HTERT RPE-1 (cell line): Measurements from ENCODE around the gene SLC5A9.
"Not testable (repeated sequence)": the region's sequence is repeated elsewhere in the genome, so short reads cannot be mapped to it uniquely, and the experiment has no call there.

ENCODE experiments used
- in situ Hi-C: fragments of 300-500 bp; cut with MboI; formaldehyde crosslinking; loops from 4 replicates; pipeline ENCODE4 v1.14.3; 2020; ENCODE audit warnings: low sequenced_read_pairs

Gene SLC5A9

GRCh38 chr1:48213462-48213861 is 9.1 kb upstream of the SLC5A9 start:
- in situ Hi-C loops, result not testable (repeated sequence)

DNA sequence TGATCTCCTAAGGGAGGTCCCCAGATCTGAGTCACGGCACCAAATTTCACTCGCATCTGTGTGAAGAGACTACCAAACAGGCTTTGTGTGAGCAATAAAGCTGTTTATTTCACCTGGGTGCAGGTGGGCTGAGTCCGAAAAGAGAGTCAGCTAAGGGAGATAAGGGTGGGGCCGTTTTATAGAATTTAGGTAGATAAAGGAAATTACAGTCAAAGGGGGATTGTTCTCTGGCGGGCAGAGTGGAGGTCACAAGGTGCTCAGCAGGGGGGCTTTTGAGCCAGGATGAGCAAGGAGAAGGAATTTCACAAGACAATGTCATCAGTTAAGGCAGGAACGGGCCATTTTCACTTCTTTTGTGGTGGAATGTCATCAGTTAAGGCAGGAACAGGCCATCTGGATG is 8.2 kb upstream of the SLC5A9 start:
- in situ Hi-C loops, result not testable (repeated sequence)

- in situ Hi-C loops, result no loop called here
Measured at GRCh38 chr1:48214820-48215219, 7.7 kb upstream of the SLC5A9 start.

DNA sequence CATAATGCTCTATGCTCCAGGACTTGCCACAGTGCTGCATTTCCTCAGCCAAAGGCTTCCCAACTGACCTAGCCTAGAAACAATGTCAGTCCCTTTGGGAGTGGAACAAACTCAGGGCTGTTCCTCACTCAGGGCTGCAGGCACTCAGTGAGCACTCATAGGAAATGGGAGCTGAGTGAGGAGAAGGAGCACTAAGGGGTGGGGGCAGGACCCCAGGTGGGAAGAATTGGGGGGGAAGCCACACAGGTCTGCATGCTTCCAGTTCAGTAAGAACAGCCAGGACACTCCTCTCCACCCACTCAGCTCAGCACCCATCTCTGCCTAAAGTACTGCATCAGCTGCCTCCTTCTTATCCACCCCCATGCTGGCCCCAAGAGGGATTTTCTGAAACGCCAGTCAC is 7.3 kb upstream of the SLC5A9 start:
- in situ Hi-C loops, result no loop called here

DNA sequence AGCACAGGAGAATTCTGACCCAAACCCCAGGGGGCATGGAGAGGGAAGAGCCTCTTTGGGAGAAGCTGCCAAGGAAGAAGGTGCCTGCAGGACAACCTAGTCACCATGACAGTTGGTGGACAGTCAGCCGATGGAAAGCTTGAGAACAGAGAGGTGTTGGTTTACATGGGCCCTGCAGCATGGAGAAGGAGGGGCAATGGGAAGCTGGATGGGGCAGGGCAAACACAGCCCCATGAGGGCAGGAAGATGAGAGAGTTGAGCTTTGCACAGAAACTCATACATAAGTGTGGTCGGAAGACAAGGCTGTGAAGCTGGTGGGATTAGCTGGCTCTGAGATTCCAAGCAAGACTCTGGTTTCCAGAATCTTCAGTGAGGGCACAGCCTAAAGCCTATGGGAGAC is 6.6 kb upstream of the SLC5A9 start:
- in situ Hi-C loops, result no loop called here

GRCh38 chr1:48216313-48216712 is 6.2 kb upstream of the SLC5A9 start:
- in situ Hi-C loops, result no loop called here

DNA sequence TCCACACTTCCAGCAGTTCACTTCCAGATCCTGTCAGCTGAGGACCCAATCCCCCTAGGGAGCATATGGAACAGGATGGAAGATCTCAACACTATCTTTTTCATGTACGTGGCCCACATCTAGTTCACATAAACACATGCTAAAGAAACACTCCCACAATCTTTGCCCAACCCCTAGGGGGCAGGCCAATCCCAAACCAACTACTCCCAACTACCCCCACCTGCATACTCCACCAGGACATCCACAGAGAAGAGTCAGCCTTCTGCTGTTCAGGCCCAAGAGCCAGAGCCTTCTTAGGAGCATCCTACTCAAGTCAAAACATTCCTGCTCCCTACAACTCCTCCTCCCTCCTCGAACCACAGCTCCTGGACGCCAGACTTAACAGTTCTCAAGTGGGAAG is 5.6 kb upstream of the SLC5A9 start:
- in situ Hi-C loops, result no loop called here

GRCh38 chr1:48217856-48218255 is 4.7 kb upstream of the SLC5A9 start:
- in situ Hi-C loops, result no loop called here

DNA sequence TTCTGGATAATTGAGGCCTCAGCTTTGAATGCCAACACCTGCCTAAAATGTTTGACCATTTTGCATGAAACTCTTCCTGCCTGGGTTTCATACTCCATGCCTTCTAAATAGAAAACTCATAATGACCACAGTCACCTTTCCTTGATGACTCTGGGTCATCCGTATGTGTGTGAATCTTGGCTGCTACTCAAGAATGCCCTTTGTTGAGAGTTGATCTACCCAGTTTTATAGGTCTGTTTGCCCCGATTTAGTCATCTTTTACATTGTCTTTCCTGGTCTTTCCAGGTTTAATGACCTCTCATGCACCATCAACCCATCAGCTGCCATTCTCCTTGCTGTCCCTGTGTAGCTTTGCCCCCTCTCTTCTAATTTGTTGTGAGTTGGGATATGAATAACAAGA is 2.7 kb upstream of the SLC5A9 start:
- in situ Hi-C loops, result no loop called here

- in situ Hi-C loops, result no loop called here
Measured at GRCh38 chr1:48221122-48221521, 1.4 kb upstream of the SLC5A9 start.

DNA sequence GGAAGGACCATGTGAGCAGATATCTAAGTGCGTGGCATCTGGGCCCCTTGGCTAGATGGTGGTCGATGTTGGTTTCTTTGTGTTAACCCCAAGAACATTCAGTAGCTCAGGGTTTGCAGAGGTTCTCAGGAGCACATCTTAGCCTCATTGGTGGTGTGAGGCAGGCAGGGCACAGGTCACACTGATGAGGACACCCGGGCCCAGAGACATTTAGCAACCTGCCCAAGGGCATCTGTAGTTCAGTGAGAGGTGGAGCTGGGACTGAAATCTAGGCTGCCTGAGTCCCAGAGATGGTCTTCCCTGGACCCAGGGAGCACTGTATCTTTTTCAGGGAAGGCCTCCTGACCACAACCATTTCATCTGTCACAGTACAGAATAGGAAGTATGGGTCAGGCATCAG is 859 bp upstream of the SLC5A9 start:
- in situ Hi-C loops, result no loop called here

- in situ Hi-C loops, result no loop called here
Measured at GRCh38 chr1:48223366-48224240, 1.1 kb downstream of the SLC5A9 start.

GRCh38 chr1:48224791-48225190 is 2.3 kb downstream of the SLC5A9 start:
- in situ Hi-C loops, result no loop called here

GRCh38 chr1:48225579-48225978 is 3.1 kb downstream of the SLC5A9 start:
- in situ Hi-C loops, result no loop called here

GRCh38 chr1:48227165-48228013 is 4.9 kb downstream of the SLC5A9 start:
- in situ Hi-C loops, result no loop called here

GRCh38 chr1:48228156-48228555 is 5.6 kb downstream of the SLC5A9 start:
- in situ Hi-C loops, result no loop called here

GRCh38 chr1:48229317-48229716 is 6.8 kb downstream of the SLC5A9 start:
- in situ Hi-C loops, result no loop called here

GRCh38 chr1:48230236-48230635 is 7.7 kb downstream of the SLC5A9 start:
- in situ Hi-C loops, result no loop called here

- in situ Hi-C loops, result no loop called here
Measured at GRCh38 chr1:48232722-48233121, 10.2 kb downstream of the SLC5A9 start.

DNA sequence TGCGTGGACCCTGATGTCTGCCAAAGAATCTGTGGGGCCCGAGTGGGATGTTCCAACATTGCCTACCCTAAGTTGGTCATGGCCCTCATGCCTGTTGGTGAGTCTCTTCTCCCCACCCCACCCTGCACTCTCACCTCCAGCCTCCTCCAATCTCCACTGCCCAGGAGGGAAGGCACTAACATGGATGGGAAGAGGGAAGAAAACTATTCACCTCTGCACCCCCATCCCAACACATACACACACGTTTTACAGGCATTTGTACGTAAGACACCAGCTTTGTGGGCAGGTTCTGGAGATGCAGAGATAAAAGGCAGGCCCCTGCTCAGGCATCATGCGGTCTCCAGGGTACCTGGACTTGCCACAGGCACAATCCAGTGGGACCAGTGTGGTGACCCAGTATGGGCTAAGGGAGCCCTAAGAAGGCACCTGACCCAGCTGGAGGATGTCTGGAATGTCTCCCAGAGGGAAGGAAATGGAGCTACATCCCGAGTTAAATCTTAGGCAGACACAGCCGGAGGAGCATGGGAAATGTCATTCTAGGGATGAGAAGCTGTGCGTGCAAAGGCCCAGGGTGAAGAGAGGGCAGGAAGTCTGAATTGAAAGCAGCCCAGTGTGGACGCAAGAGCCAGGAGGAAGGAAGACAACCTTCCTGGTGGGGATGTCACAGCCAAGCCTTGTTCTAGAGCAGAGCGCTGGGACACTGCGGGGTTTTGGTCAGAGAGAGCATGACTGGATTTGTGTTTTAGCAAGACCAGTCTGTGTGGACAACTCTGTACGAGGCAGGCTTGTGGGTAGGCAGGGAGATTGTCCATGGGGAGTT is 11.4 kb downstream of the SLC5A9 start:
- in situ Hi-C loops, result no loop called here

GRCh38 chr1:48235652-48236051 is 13.1 kb downstream of the SLC5A9 start:
- in situ Hi-C loops, result no loop called here
